IMR-90 (cell line): Measurements from ENCODE around the gene RNF145. TPM values are rescaled to one million over a fixed set of nuclear protein-coding genes. Genes with fewer than 3 reads are reported as not detected.

Experiments
- ATAC-seq: fragments of 200-7000 bp; cut with Tn5 transposase; 2 replicates; pipeline ENCODE4 v1.9.1; 2020; ENCODE audit warnings: low read depth, mild to moderate bottlenecking, moderate library complexity
- BruUV-seq: library from RNA; stranded (reverse); fragments of 400-500 nt; replicated peaks from 2 replicates; lab custom pipeline; 2021; lab: Mats Ljungman, UMichigan
- CTCF ChIA-PET: fragments of 300-600 bp; formaldehyde crosslinking; extraction: SDS; loops from one replicate; lab custom pipeline; 2021; ENCODE audit warnings: antibody characterized with exemption; lab: Yijun Ruan, JAX
- POLR2A ChIA-PET: fragments of 300-600 bp; sonication (Branson Sonifier 250); formaldehyde crosslinking; loops from one replicate; lab custom pipeline; 2022; ENCODE audit warnings: antibody characterized with exemption; ENCODE audit not compliant: unreplicated experiment; lab: Charles Lee
- DNase-seq: peaks from one replicate; pipeline ENCODE4 v3.0.0; 2013
- H2AFZ ChIP-seq: replicated peaks from 2 replicates; pipeline ENCODE3; 2013; ENCODE audit warnings: low read length, mild to moderate bottlenecking; ENCODE audit not compliant: poor library complexity
- H2AK5ac ChIP-seq: 2 replicates; pipeline ENCODE4 v1.6.1; 2013; ENCODE audit warnings: low read depth, low read length, inconsistent platforms
- H2AK9ac ChIP-seq: replicated peaks from 2 replicates; pipeline ENCODE3; 2013; ENCODE audit warnings: mild to moderate bottlenecking, low read depth, low read length, moderate library complexity; ENCODE audit not compliant: poor library complexity
- H2BK120ac ChIP-seq: 2 replicates; pipeline ENCODE4 v1.6.1; 2013; ENCODE audit warnings: low read depth, low read length, inconsistent platforms
- H2BK15ac ChIP-seq: 3 replicates; pipeline ENCODE4 v1.6.1; 2013; ENCODE audit warnings: low read depth, low read length, inconsistent platforms
- H2BK20ac ChIP-seq: 2 replicates; pipeline ENCODE4 v1.6.1; 2013; ENCODE audit warnings: low read depth, mild to moderate bottlenecking, inconsistent platforms, low read length, moderate library complexity
- H2BK5ac ChIP-seq: 2 replicates; pipeline ENCODE4 v1.6.1; 2013; ENCODE audit warnings: mild to moderate bottlenecking, low read depth, low read length, inconsistent platforms; ENCODE audit not compliant: poor library complexity, severe bottlenecking
- H3K14ac ChIP-seq: replicated peaks from 2 replicates; pipeline ENCODE4 v1.6.1; 2013; ENCODE audit warnings: low read depth, low read length, inconsistent platforms
- H3K18ac ChIP-seq: 2 replicates; pipeline ENCODE4 v1.6.1; 2013; ENCODE audit warnings: low read depth, low read length, control low read depth
- H3K23ac ChIP-seq: 2 replicates; pipeline ENCODE4 v1.6.1; 2013; ENCODE audit warnings: low read depth, low read length, inconsistent platforms
- H3K27ac ChIP-seq: 2 replicates; pipeline ENCODE4 v1.5.1; 2013; ENCODE audit warnings: mild to moderate bottlenecking, control low read depth, low read length; ENCODE audit not compliant: insufficient read depth
- H3K27me3 ChIP-seq: 2 replicates; pipeline ENCODE4 v1.6.1; 2013; ENCODE audit warnings: low read length; ENCODE audit not compliant: control insufficient read depth, insufficient read depth
- H3K36me3 ChIP-seq: 2 replicates; pipeline ENCODE4 v1.6.1; 2013; ENCODE audit warnings: low read length, mixed read lengths; ENCODE audit not compliant: control insufficient read depth, insufficient read depth
- H3K4ac ChIP-seq: 2 replicates; pipeline ENCODE4 v1.6.1; 2013; ENCODE audit warnings: low read depth, low read length, inconsistent platforms
- H3K4me1 ChIP-seq: 2 replicates; pipeline ENCODE4 v1.6.1; 2013; ENCODE audit warnings: low read length, mixed read lengths; ENCODE audit not compliant: control insufficient read depth, insufficient read depth
- H3K4me2 ChIP-seq: 2 replicates; pipeline ENCODE4 v1.6.1; 2013; ENCODE audit warnings: low read depth, mild to moderate bottlenecking, control low read depth, low read length, moderate library complexity
- H3K4me3 ChIP-seq: 2 replicates; pipeline ENCODE4 v1.5.1; 2013; ENCODE audit warnings: low read depth, mild to moderate bottlenecking, control low read depth, low read length, moderate library complexity; ENCODE audit not compliant: insufficient read depth
- H3K56ac ChIP-seq: 2 replicates; pipeline ENCODE4 v1.6.1; 2013; ENCODE audit warnings: low read length, inconsistent platforms; ENCODE audit not compliant: insufficient read depth; ENCODE audit errors: extremely low read depth
- H3K79me1 ChIP-seq, 2 experiments: 2 replicates each; pipeline ENCODE4 v1.6.1; 2013; ENCODE audit warnings: low read length in 2 of 2, inconsistent platforms in 1 of 2, low read depth in 1 of 2
- H3K9ac ChIP-seq: 2 replicates; pipeline ENCODE4 v1.6.1; 2013; ENCODE audit warnings: low read depth, low read length, control low read depth
- H3K9me1 ChIP-seq: 2 replicates; pipeline ENCODE4 v1.6.1; 2013; ENCODE audit warnings: low read length, inconsistent platforms; ENCODE audit not compliant: insufficient read depth
- H3K9me3 ChIP-seq: 2 replicates; pipeline ENCODE4 v1.6.1; 2013; ENCODE audit warnings: low read length; ENCODE audit not compliant: control insufficient read depth, insufficient read depth
- H4K20me1 ChIP-seq: 2 replicates; pipeline ENCODE4 v1.6.1; 2013; ENCODE audit warnings: low read length, inconsistent platforms; ENCODE audit not compliant: insufficient read depth
- H4K5ac ChIP-seq: 2 replicates; pipeline ENCODE4 v1.6.1; 2013; ENCODE audit warnings: mild to moderate bottlenecking, low read depth, low read length, control low read depth
- H4K8ac ChIP-seq, 2 experiments: 2 replicates each; pipeline ENCODE4 v1.6.1; 2013; ENCODE audit warnings: low read depth in 2 of 2, low read length in 2 of 2, control low read depth in 1 of 2, inconsistent platforms in 1 of 2
- H4K91ac ChIP-seq: 2 replicates; pipeline ENCODE4 v1.6.1; 2013; ENCODE audit warnings: low read depth, low read length, inconsistent platforms; ENCODE audit not compliant: insufficient read depth
- CEBPB ChIP-seq: IDR thresholded peaks from 2 replicates; pipeline ENCODE4 v1.6.1; 2012; ENCODE audit warnings: low read depth, low read length, improper control_type of control experiment
- MAZ ChIP-seq: IDR thresholded peaks from 2 replicates; pipeline ENCODE4 v1.6.1; 2012; ENCODE audit warnings: low read depth, mild to moderate bottlenecking, low read length, improper control_type of control experiment, moderate library complexity, borderline replicate concordance
- WGBS, 2 experiments: methylation state at CpG; one replicate each; pipeline versions ENCODE4 v1.1.5 to v1.1.7; 2013; ENCODE audit warnings: missing lambda C conversion rate in 2 of 2; ENCODE audit not compliant: insufficient read length in 1 of 2; ENCODE audit errors: extremely low coverage in 2 of 2; 5-methylcytosine and 5-hydroxymethylcytosine counted together
- dilution Hi-C: fragments of 300-500 bp; cut with HindIII; formaldehyde crosslinking; loops from one replicate; pipeline ENCODE4 v1.14.3; 2018; ENCODE audit warnings: low sequenced_read_pairs; ENCODE audit not compliant: unreplicated experiment
- in situ Hi-C: fragments of 300-500 bp; cut with MboI; formaldehyde crosslinking; loops from 3 replicates; pipeline ENCODE4 v1.14.3; 2019; ENCODE audit warnings: low sequenced_read_pairs, inconsistent platforms, mixed read lengths
- intact Hi-C: fragments of 100-400 bp; cut with micrococcal nuclease; formaldehyde crosslinking; loops from 2 replicates; pipeline ENCODE4 v1.10.0; 2022
- polyA plus RNA-seq, 3 experiments: library from polyadenylated mRNA; depleted of rRNA; stranded (reverse); fragments of >200 nt; gene quantifications; 2 replicates each; pipeline ENCODE4 v1.2.3, GENCODE V29; 2012; ENCODE audit warnings: low replicate concordance in 1 of 3
- total RNA-seq: library from RNA; depleted of rRNA; stranded (reverse); fragments of >200 nt; gene quantifications from 2 replicates; pipeline ENCODE4 v1.2.3, GENCODE V29; 2012

The RNF145 gene
- total and polyA plus RNA-seq, 2 of the 4 experiments (the other 2 are of a cell fraction): 50.0 to 57.0 TPM

DNA sequence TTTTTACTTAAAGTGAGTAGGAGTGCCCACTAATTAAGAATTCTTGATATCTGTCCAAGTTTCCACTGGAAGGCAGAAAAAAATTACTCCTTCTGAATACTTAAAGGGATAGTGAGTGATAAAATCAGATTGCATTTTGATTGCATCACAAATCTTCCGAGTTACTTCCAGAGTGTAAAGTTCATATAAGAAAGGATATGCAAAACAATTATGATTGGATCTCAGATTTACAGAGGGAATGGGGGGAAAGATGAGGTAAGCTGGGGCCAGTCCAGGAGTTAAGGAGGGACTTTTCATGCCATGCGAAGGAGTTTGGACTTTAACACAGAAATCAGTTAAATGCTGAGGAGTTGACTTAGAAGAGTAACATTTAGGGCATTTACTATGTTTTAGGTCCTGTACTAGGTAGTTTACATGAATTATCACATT, 9.3 kb upstream of the RNF145 start:
- H2BK15ac ChIP-seq: no peak overlapping the region
- BruUV-seq: no TSS peak
- H2BK120ac ChIP-seq: peak overlapping the region; percentile 46; the same call in 1 of the 2 replicates
- H3K56ac ChIP-seq: no peak overlapping the region
- no peak overlapping the region for H2BK5ac ChIP-seq
- intact Hi-C loops (no loop called here), dilution Hi-C loops (no loop called here), in situ Hi-C loops (no loop called here)
- H3K27ac ChIP-seq: no peak overlapping the region
- no peak overlapping the region; the same call in 1 of the 2 replicates for H3K18ac ChIP-seq
- H3K27me3 ChIP-seq: no peaks in the 10 kb centered on the region
- POLR2A ChIA-PET: no interaction called here
- no peak overlapping the region for H4K91ac ChIP-seq
- H4K5ac ChIP-seq: peak overlapping the region; percentile 63; the same call in 1 of the 2 replicates
- no peaks in the 10 kb centered on the region for H3K9me3 ChIP-seq
- H3K9ac ChIP-seq: no peak overlapping the region
- H3K36me3 ChIP-seq: no peaks in the 10 kb centered on the region
- ATAC-seq (no peak), DNase-seq (peak; percentile 38)
- no peak overlapping the region for H3K4me2 ChIP-seq
- H3K4me1 ChIP-seq: peaks cover 2% of the 10 kb centered on the region; the same call in 1 of the 2 replicates
- H4K8ac ChIP-seq: no peak overlapping the region
- H2AK9ac ChIP-seq: no peak overlapping the region
- no CpG with 5 or more reads among the region's 2 CpGs for WGBS, 2 experiments
- no peak overlapping the region for H3K14ac ChIP-seq
- H3K9me1 ChIP-seq: no peaks in the 10 kb centered on the region
- CTCF ChIA-PET: no interaction called here
- no peak overlapping the region for H2AFZ ChIP-seq
- H2BK20ac ChIP-seq: no peak overlapping the region
- H3K4me3 ChIP-seq: no peak overlapping the region
- H3K4ac ChIP-seq: no peak overlapping the region
- no peak overlapping the region for H2AK5ac ChIP-seq
- H3K79me1 ChIP-seq: no peaks in the 10 kb centered on the region
- no peaks in the 10 kb centered on the region for H4K20me1 ChIP-seq
- no peak overlapping the region for H3K23ac ChIP-seq
- peak; percentile 81 for TF ChIP-seq CEBPB
- no peak for TF ChIP-seq MAZ
